ENCODE results near the gene NTF4.
"Not testable (repeated sequence)": the region's sequence is repeated elsewhere in the genome, so short reads cannot be mapped to it uniquely, and the experiment has no call there.

NTF4 gene

DNA sequence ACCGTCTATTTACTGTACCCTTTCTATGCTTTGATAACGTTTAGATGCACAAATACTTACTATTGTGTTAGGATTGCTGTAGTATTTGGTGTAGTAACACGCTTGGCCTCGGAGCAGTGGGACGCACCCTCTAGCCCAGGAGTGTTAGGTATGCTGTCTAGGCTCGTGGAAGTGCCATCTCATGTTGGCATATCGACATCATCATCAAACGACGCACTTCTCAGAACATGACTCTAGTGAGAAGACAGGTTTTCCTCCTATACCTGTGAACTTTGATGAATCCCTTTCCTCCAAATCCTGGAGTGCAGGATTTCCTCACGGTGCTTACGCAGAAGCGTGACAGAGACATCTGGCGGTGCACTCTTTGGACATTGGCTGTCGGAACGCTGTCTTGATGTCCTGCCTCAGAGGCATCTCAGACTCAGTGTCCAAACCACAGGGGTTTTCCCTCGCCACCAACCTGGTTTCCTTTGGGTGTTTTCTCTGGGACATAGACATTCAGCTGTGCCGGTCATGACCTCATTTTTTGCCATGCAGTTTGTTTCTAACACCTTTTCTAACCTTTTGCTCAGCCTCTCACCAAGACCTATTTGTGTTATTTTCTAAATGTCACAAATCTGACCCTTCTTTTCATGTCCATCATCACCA is 26.9 kb upstream of the NTF4 start:
- no peak for DNase-seq (ENCODE audit: low read depth)

GRCh38 chr19:49086296-49086695 is 21.7 kb upstream of the NTF4 start:
- no peak for DNase-seq (ENCODE audit: low read depth)

GRCh38 chr19:49085868-49086232 is 21.2 kb upstream of the NTF4 start:
- no peak for DNase-seq (ENCODE audit: low read depth)

- DNase-seq (ENCODE audit: low read depth), result peak; percentile 96
Observed at GRCh38 chr19:49085020-49085867, 20.6 kb upstream of the NTF4 start, which contains the start of gene SNRNP70. Gene SNRNP70, plus strand, starts transcription at chr19:49085451. Its CDS starts 964 bp downstream, at chr19:49086415.

DNA sequence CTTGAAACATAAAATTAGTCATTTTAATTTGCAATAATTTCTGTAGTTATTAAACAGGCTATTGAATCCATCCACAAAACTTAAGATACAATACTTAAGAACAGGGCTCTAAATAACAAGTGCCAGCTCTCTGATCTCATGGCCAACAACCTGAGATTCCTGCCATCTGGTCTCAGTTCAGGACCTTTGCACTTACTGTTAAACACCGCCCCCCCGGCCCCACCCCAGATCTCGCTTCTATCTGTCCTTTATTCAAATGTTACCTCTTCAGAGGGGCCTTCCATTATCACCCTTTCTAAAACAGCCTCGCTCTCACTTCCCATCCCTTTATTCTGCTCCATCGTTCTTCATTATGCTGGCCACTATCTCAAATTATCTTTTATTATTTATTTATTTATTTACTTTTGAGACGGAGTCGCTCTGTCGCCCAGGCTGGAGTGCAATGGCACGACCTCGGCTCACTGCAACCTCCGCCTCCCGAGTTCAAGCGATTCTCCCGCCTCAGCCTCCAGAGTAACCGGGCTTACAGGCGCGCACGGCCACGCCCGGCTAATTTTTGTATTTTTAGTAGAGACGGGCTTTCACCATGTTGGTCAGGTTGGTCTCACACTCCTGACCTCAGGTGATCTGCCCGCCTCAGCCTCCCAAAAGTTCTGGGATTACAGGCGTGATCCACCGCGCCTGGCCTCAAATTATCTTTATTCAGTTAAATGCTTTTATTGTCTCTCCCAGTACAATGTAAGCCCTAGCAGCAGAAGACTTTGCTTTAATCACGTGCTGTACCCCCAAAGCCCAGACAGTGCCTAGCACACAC is 19.8 kb upstream of the NTF4 start:
- DNase-seq (ENCODE audit: low read depth), result no peak

DNA sequence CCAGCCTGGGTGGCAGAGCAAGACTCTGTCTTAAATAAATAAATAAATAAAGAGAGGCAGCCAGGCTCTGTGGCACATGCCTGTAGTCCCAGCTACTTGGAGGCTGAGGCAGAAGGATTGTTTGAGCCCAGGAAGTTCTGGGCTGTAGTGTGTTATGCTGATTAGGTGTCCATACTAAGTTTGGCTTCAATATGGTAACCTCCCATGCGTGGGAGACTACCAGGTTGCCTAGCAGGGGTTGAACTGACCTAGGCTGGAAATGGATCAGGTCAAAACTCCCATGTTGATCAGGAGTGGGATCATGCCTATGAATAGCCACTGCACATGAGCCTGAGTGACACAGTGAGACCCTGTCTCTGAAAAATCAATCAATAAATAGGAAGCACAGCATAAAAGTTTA is 16.7 kb upstream of the NTF4 start:
- DNase-seq (ENCODE audit: low read depth), result no peak

DNA sequence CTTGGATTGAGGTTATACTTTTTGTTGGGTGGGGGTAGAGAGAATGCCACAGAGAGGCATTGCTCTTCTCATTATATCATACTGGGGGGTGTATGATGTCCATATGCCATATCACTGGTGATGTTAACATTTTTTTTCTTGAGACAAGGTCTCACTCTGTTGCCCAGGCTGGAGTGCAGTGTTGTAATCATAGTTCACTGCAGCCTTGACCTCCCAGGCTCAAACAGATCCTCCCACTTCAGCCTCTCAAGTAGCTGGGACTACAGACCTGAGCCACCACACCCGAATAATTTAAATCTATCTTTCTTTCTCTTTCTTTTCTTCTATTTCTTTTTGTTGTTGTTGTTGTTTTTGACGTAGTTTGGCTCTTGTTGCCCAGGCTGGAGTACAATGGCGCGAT is 15.8 kb upstream of the NTF4 start:
- DNase-seq (ENCODE audit: low read depth), result no peak

- DNase-seq (ENCODE audit: low read depth), result not testable (repeated sequence)
Observed at GRCh38 chr19:49074869-49075268, 10.3 kb upstream of the NTF4 start.

DNA sequence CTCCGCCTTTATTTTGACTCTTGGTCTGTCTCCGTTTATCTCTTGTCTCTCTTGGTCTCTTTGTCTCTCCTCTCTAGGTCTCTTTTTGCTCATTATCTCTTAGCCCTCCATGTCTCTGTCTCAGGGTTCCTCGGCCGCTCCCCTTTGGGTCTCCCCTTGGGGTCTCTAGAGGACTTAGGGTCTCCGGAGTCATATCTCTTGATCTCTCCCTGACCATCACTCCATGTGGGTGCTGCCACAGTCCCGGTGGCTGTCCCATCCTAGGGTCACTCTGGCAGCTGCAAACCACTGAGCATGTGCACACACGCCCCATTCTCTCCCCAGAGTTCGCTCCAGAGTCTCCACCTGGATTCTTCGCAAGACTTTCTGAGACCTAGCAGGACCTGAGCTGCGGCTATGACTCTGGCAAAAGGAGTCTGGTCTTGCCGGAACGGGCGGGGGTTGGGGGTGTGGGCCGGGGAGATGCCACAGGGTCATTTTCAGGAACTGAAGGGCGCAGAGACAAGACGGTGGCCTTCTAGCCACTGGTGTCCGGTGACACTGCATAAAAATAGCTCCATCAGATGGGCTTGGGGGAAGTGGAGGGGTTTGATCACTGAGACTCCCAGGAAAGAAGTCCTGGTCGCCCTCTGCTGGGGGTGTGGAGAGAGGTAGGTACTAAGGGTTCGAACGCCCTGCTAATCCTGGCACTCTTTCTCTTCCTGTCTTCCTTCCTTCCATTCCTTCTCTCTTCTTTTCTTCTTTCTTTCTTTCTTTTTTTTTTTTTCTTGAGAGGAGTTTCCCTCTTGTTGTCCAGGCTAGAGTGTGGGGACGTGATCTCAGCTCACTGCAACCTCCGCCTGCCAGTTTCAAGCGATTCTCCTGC is 9.1 kb upstream of the NTF4 start:
- DNase-seq (ENCODE audit: low read depth), result no peak

DNA sequence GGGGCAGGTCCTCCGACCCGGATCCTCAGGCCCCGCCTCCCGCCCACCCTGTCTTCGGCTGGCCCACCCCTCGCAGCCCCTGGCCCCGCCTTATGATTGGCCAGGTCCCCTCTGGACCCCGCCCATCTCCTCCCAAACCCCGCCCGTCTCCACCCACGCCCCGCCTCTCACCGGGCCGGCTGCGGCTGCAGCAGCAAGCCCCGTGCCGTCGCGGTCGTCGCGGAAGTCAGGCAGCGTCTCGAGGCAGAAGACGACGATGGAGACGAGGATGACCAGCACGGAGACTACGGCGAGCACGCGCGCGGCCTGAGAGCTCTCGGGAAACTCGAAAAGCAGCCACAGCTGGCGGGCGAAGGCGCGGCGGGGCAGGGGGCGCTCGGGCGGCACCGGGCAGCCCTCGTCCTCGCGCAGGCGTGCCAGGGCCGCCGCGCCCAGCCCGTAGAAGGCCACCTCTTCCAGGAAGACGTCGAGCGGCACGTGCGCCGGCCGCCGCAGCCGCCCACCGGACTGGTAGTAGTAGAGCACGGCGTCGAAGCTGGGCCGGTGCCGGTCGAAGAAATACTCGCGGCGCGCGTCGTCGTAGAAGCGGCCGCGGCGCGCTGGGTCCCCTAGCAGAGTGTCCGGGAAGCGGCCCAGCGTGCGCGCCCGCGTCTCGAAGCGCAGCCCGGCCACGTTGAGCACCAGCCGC is 7.4 kb upstream of the NTF4 start:
- no peak for DNase-seq (ENCODE audit: low read depth)

DNA sequence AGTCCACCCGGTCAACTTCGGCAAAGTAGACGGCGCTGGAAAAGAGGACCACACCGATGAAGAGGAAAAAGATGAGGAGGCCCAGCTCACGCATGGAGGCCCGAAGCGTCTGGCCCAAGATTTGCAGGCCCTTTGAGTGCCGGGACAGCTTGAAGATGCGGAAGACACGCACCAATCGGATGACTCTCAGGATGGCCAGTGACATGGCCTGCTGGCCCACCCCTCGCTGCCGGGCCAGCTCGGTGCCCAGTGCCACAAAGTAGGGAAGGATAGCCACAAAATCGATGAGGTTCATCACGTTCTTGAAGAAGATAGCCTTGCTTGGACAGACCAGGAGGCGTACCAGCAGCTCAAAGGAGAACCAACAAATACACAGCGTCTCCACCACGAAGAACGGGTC is 5.8 kb upstream of the NTF4 start:
- no peak for DNase-seq (ENCODE audit: low read depth)

- no peak for DNase-seq (ENCODE audit: low read depth)
Observed at GRCh38 chr19:49069026-49069425, 4.4 kb upstream of the NTF4 start.

- no peak for DNase-seq (ENCODE audit: low read depth)
Observed at GRCh38 chr19:49067554-49067953, 2.9 kb upstream of the NTF4 start.

- no peak for DNase-seq (ENCODE audit: low read depth)
Observed at GRCh38 chr19:49065905-49066512, 1.4 kb upstream of the NTF4 start.

GRCh38 chr19:49064029-49064629 is 489 bp downstream of the NTF4 start:
- DNase-seq (ENCODE audit: low read depth), result no peak

DNA sequence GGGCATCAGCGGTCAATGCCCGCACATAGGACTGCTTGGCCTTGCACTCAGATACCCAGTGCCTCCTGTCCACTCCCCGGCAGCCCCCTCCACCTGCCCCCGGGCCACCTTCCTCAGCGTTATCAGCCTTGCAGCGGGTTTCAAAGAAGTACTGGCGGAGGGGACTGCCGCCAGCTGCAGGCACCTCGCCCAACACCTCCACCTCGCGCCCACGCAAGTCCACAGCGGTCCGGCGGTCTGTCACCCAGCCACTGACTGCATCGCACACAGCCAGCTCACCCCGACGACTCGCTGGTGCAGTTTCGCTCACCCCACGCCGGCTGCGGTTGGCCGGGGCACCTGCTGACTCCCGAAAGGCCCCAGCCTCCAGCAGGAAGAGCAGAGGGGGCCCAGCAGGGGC is 3.2 kb downstream of the NTF4 start:
- DNase-seq (ENCODE audit: low read depth), result no peak

DNA sequence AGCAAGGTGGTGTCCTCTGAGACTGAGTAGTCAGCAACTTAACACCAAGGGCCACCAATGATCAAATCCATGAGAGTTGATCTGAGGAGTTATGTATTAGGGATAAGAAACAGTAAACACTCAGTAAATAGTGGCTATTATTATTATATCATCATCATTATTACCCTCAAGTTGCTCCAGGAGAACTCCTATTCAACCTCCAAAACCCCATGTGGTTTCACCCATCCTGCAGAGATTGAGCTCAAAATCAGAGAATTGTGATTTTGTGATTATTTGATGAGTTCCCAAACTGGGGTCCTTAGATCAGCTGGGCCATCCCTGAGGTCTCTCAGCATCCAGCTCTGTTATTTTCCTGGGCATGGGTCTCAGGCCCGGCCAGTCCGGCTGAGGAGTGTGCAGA is 3.6 kb downstream of the NTF4 start:
- DNase-seq (ENCODE audit: low read depth), result no peak

DNA sequence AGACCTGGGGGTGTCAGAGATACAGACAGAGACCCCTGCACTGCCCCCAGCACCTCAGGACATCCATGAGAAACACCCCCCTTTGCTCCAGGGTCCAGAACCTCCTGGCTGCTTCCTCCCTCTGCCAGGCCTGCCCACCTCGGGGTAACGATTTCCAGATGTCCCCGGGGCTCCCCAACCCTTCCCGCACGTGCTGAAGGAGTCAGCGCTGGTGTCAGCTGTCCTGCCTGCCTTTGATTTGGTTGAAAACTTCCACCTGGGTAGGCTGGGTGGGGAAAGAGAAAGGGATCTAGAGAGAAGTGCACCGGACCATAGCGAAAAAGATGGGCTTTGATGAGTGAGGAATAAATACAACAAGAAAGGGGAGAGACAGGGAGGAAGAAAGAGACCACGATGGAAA is 5.6 kb downstream of the NTF4 start:
- no peak for DNase-seq (ENCODE audit: low read depth)

DNA sequence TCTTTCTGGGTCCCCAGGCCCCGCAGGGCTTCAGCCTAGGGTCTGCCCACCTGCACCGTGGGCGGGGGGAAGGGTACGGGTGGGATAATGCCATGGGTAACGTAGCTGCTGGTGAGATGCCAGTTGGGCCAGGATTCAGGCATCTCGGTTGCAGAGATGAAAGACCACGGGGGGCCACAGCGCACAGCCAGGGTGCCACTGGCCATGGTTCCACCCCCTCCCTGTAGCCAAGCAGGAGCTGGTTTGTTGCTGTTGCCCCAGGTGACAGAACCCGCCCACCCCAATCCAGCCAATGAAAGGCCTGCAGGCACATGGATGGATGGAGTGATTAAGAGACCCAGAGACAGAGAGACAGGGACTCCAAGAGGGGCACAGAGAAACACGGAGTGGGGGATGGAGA is 6.1 kb downstream of the NTF4 start:
- DNase-seq (ENCODE audit: low read depth), result no peak

DNA sequence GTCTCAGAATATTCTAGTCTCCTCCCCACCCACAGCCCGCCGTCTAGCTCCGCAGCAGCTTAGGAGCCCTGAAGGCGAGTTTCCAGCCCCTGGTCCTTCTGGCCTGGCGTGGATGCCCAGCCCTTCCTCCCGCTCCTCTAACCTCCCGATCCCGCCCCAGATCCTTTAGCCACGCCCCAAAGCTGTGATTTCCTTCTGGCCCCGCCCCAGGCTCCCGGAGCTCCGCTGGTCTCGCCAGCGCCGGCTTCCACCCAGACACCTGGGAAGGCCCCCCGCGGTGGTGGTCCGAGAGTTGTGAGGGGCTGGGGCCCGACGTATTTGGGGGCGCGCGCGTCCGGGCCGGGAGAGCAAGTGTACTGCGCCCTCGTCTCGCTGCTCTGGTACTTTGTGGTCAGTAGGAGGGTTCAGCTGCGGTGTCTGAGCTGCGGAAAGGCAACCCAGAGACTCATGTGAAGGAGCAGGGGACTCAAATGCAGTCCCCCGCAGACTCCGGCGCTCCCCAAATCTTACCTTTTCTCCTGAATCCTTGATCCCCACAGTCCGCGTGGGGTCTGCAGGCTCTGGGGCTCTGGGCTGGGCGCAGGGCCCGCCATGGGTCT is 6.9 kb downstream of the NTF4 start, which contains the start of gene CGB7:
Gene CGB7, minus strand, starts transcription at position 114 of the 599 bp plus-strand sequence. CDS start 2,374 bp downstream, outside the sequence.
- DNase-seq (ENCODE audit: low read depth), result no peak

All from stimulated activated CD8-positive, alpha-beta memory T cell treated with anti-CD3 and anti-CD28 coated beads, Interleukin-15, amount 100 ng/mL, for 1 hour (primary cell).